Fibroblast of lung (primary cell): Measurements from ENCODE around the gene MPZL3. TPM values are rescaled to one million over a fixed set of nuclear protein-coding genes. Genes with fewer than 3 reads are reported as not detected.

Experiments
- DNase-seq, 2 donors: peaks; one replicate each; pipeline versions ENCODE4 v3.0.0 to v3.0.0-alpha.2; 2010; ENCODE audit warnings: low read depth in 2 of 2
- H2AFZ ChIP-seq: 2 replicates; pipeline ENCODE4 v1.5.1; 2012; ENCODE audit warnings: low read length, control low read depth, inconsistent platforms
- H3K27ac ChIP-seq: 2 replicates; pipeline ENCODE4 v1.5.1; 2011; ENCODE audit warnings: low read length, control low read depth; ENCODE audit not compliant: insufficient read depth
- H3K27me3 ChIP-seq: 2 replicates; pipeline ENCODE4 v1.5.1; 2011; ENCODE audit warnings: mild to moderate bottlenecking, low read length; ENCODE audit not compliant: control insufficient read depth, insufficient read depth
- H3K36me3 ChIP-seq: 2 replicates; pipeline ENCODE4 v1.5.1; 2011; ENCODE audit warnings: low read length; ENCODE audit not compliant: control insufficient read depth, insufficient read depth
- H3K4me1 ChIP-seq: 2 replicates; pipeline ENCODE4 v1.5.1; 2011; ENCODE audit warnings: low read length; ENCODE audit not compliant: control insufficient read depth, insufficient read depth; ENCODE audit errors: extremely low read depth
- H3K4me2 ChIP-seq: 2 replicates; pipeline ENCODE4 v1.5.1; 2011; ENCODE audit warnings: low read length, control low read depth; ENCODE audit not compliant: insufficient read depth; ENCODE audit errors: extremely low read depth
- H3K4me3 ChIP-seq, 4 experiments: fragments of 200-600 bp in 1 of 4; sonication (generic) in 1 of 4; replicated peaks in 1 of 4; 2 replicates each; pipeline ENCODE4 v1.5.1; 2011 to 2016; ENCODE audit warnings: low read length in 4 of 4, low read depth in 3 of 4, mild to moderate bottlenecking in 3 of 4, control low read depth in 2 of 4, inconsistent platforms in 1 of 4, mixed read lengths in 1 of 4; ENCODE audit not compliant: insufficient read depth in 1 of 4; ENCODE audit errors: control extremely low read depth in 1 of 4
- H3K79me2 ChIP-seq: 2 replicates; pipeline ENCODE4 v1.5.1; 2012; ENCODE audit warnings: mild to moderate bottlenecking, low read length, inconsistent platforms; ENCODE audit not compliant: control insufficient read depth, insufficient read depth
- H3K9ac ChIP-seq: 2 replicates; pipeline ENCODE4 v1.5.1; 2011; ENCODE audit warnings: mild to moderate bottlenecking, low read length, control low read depth; ENCODE audit not compliant: insufficient read depth
- H3K9me3 ChIP-seq: 2 replicates; pipeline ENCODE4 v1.5.1; 2012; ENCODE audit warnings: low read depth, low read length; ENCODE audit not compliant: control insufficient read depth, insufficient read depth
- H4K20me1 ChIP-seq: 2 replicates; pipeline ENCODE4 v1.5.1; 2011; ENCODE audit warnings: low read length; ENCODE audit not compliant: control insufficient read depth, insufficient read depth; ENCODE audit errors: extremely low read depth
- EZH2 ChIP-seq: IDR thresholded peaks from 2 replicates; pipeline ENCODE4 v1.5.1; 2012; ENCODE audit warnings: low read length, control low read depth, mild to moderate bottlenecking; ENCODE audit errors: missing control alignments
- polyA plus RNA-seq, 2 donors: library from polyadenylated mRNA; depleted of rRNA in 1 of 2; stranded (reverse) in 1 of 2; unstranded in 1 of 2; fragments of >200 nt; gene quantifications; 2 replicates each; pipeline ENCODE4 v1.2.1, GENCODE V29; 2011 to 2012; ENCODE audit warnings: missing spikeins in 1 of 2
- total RNA-seq: library from RNA; depleted of rRNA; stranded (reverse); fragments of >200 nt; gene quantifications from 2 replicates; pipeline ENCODE4 v1.2.1, GENCODE V29; 2014
- TF ChIP-seq, protein P1 (sequence below), 2 donors: IDR thresholded peaks in 1 of 2; conservative IDR thresholded peaks in 1 of 2; 1 replicate in 1 of 2; 2 replicates in 1 of 2; pipeline ENCODE4 v1.5.1; 2011 to 2012; ENCODE audit warnings: low read length in 2 of 2, control low read depth in 1 of 2, inconsistent platforms in 1 of 2, low read depth in 1 of 2, mild to moderate bottlenecking in 1 of 2

MPZL3 gene
- total and polyA plus RNA-seq, 2 donors (not counting 1 experiment from before 2014, with no cell fraction given) = 0.33 to 0.44 TPM

DNA sequence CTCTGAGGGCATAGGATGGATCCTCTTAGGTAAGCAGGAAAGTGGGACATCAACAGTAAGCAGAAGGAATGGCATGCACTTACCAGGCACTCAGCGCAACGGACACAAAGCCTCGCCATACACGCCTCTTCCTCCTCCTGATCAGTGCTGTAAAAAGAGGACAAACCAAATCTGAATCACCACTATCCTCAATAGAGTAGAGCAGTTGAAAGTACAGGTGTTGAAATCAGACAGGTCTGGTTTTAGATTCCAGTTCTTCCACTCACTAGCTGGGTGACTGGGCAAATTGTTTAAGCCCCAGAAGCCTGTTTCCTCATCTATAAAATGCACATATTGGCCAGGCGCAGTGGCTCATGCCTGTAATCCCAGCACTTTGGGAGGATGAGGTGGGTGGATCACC, 18.8 kb downstream of the MPZL3 start:
- Histone ChIP-seq H3K27me3 (no peaks in the 10 kb centered on the region), H3K79me2 (no peaks in the 10 kb centered on the region), H3K4me1 (no peaks in the 10 kb centered on the region), H3K4me2 (no peak overlapping the region), H3K9ac (no peak overlapping the region), H2AFZ (no peak overlapping the region), H3K4me3 (no peak overlapping the region), H4K20me1 (no peaks in the 10 kb centered on the region), H3K9me3 (no peaks in the 10 kb centered on the region), H3K27ac (no peak overlapping the region), H3K36me3 (no peaks in the 10 kb centered on the region)
- TF ChIP-seq EZH2 = no peak
- TF ChIP-seq, protein P1, sequence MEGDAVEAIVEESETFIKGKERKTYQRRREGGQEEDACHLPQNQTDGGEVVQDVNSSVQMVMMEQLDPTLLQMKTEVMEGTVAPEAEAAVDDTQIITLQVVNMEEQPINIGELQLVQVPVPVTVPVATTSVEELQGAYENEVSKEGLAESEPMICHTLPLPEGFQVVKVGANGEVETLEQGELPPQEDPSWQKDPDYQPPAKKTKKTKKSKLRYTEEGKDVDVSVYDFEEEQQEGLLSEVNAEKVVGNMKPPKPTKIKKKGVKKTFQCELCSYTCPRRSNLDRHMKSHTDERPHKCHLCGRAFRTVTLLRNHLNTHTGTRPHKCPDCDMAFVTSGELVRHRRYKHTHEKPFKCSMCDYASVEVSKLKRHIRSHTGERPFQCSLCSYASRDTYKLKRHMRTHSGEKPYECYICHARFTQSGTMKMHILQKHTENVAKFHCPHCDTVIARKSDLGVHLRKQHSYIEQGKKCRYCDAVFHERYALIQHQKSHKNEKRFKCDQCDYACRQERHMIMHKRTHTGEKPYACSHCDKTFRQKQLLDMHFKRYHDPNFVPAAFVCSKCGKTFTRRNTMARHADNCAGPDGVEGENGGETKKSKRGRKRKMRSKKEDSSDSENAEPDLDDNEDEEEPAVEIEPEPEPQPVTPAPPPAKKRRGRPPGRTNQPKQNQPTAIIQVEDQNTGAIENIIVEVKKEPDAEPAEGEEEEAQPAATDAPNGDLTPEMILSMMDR (conservative IDR thresholded peaks at IDR 0.05 in 1 of 2, IDR thresholded peaks at IDR 0.05 in 1 of 2; ENCODE audit: low read depth in 1 of 2, low read length in 2 of 2) = no peak
- DNase-seq = no peak

DNA sequence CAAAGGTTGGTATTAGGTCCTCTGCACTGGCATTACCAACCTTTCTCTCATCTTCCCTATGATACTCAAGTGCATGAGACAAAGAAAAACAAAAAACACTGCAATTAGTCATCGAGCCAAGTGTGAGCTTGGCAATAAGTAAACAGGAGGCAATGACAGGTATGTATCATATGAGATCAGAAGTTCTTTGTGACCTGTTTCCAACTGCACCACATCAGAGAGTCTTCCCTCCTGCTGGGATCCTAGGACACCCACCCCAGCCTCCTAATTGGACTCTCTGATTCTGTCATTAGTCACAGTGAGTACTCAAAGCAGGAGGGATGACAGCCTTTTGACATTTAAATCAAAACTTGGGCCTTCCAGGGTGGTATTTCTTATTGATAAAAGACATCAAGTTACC, 19.5 kb downstream of the MPZL3 start:
- Histone ChIP-seq H4K20me1 (no peaks in the 10 kb centered on the region), H3K4me3 (no peak overlapping the region), H3K27ac (no peak overlapping the region), H3K27me3 (no peaks in the 10 kb centered on the region), H3K9me3 (no peaks in the 10 kb centered on the region), H3K4me1 (no peaks in the 10 kb centered on the region), H3K9ac (no peak overlapping the region), H3K36me3 (no peaks in the 10 kb centered on the region), H2AFZ (no peak overlapping the region), H3K4me2 (no peak overlapping the region), H3K79me2 (no peaks in the 10 kb centered on the region)
- DNase-seq = no peak
- TF ChIP-seq, protein P1 (conservative IDR thresholded peaks at IDR 0.05 in 1 of 2, IDR thresholded peaks at IDR 0.05 in 1 of 2; ENCODE audit: low read depth in 1 of 2, low read length in 2 of 2) = no peak
- TF ChIP-seq EZH2 = no peak

DNA sequence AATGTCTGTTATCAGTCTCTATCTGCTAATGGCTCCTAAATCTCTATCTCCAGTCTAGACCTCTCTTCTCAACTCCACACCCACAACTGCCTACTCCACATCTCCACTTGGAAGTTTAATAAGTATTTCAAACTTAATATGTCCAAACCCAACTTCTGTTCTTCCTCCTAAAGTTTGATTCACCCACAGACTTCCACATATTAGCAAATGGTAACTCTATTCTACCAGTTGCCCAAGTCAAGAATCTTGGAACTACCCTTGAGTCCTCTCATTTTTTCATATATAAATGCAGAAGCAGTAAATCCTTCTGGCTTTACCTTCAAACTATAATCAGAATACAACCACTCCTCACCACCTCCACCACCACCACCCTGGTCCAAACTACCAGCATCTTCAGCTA, 20.7 kb downstream of the MPZL3 start:
- H3K36me3 ChIP-seq = no peaks in the 10 kb centered on the region
- no peaks in the 10 kb centered on the region for H3K79me2 ChIP-seq
- no peak overlapping the region for H2AFZ ChIP-seq
- no peak for TF ChIP-seq EZH2
- TF ChIP-seq, protein P1 (conservative IDR thresholded peaks at IDR 0.05 in 1 of 2, IDR thresholded peaks at IDR 0.05 in 1 of 2; ENCODE audit: low read depth in 1 of 2, low read length in 2 of 2) = no peak
- no peaks in the 10 kb centered on the region for H3K4me1 ChIP-seq
- H3K9ac ChIP-seq = no peak overlapping the region
- H4K20me1 ChIP-seq = no peaks in the 10 kb centered on the region
- no peak overlapping the region for H3K4me3 ChIP-seq
- H3K27ac ChIP-seq = no peak overlapping the region
- no peaks in the 10 kb centered on the region for H3K27me3 ChIP-seq
- no peak for DNase-seq
- H3K9me3 ChIP-seq = no peaks in the 10 kb centered on the region
- H3K4me2 ChIP-seq = no peak overlapping the region
